ENCODE data around the gene RNF152.

GRCh38 chr18:61785588-61785987, 107.2 kb downstream of the RNF152 start:
- no peak for TF ChIP-seq CTCF (IDR thresholded peaks at IDR 0.05)
- no peak for TF ChIP-seq POLR2A (IDR thresholded peaks at IDR 0.05)
